GDM1 (cell line): ENCODE data around the gene SECISBP2.
A peak's percentile ranks its signal among the peaks of the same experiment; 100 is the strongest.
"Not testable (repeated sequence)": the region's sequence is repeated elsewhere in the genome, so short reads cannot be mapped to it uniquely, and the experiment has no call there.

ENCODE experiments used
- DNase-seq: peaks from one replicate; lab custom pipeline; 2025; lab: John Stamatoyannopoulos, UW

Gene SECISBP2

DNA sequence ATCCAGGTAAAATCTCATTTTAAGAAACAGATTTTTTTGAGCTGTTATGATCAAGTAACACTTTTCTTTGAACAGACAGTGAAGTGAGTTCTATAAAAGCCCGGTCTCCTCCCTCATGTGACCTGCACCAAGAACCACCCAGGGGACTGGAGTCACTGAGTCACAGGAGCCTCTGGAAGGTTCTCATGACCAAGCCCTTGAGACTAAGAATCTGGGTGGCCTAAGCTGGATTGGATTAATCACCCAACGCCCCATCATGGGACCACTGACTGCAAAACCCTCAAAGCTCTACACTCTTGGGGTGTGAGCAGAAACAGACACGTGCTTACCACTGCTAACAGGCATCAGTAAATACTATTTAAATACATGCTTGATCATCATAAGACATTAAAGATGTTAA, 48.4 kb downstream of the SECISBP2 start:
- DNase-seq, result no peak

DNA sequence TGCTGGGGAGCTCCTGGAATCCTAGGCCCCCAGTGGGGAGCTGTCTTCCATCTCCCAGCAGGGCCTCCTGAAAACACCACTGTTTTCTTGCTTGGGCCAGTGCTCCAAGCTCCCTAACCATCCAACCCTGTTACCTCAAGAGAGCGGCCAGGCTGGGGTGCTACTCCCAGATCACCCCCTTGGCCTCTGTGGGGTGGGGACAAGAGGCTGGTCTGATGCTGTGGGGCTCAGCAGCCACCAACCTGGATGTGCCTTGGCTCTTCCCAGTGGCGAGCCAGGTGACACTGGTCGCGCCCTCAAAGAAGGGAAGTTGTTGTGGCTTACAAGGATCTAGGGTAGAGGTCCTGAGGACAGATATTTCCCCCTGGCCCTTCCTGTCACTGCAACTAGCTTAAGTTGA, 49.0 kb downstream of the SECISBP2 start:
- no peak for DNase-seq

DNA sequence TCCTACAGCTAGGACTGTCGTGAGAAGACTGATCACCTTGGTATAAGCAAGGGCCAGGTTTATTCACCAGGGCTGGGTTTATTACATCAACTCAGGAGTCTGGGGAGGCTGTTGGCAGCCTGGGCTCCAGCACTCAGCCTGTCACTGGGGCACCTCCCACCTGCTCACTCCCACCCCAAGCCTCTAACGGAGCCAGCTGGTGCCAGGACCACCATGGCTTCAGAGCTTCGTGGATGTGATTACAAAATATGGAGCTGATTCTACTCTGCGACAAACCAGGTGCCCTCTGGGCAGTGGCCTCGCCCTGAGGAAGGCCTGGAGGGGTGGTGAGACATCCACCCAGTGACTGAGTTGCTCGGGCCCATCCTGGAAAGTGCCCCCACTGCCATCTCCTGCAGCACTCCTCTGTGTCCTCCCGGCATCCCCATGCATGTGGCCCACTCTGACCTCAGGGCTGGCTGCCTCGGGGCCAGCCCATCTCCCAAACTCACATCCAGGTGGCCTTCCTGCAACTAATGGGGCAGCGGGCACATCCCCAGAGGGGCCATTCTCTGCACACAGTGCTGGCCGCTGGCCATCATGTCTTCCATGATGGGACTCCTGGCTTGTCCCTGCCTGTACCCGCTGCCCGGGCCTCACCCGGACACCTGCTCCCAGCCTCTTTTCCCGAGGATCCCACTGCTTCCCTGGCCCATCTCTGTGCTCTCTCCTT, 49.6 kb downstream of the SECISBP2 start:
- no peak for DNase-seq

DNA sequence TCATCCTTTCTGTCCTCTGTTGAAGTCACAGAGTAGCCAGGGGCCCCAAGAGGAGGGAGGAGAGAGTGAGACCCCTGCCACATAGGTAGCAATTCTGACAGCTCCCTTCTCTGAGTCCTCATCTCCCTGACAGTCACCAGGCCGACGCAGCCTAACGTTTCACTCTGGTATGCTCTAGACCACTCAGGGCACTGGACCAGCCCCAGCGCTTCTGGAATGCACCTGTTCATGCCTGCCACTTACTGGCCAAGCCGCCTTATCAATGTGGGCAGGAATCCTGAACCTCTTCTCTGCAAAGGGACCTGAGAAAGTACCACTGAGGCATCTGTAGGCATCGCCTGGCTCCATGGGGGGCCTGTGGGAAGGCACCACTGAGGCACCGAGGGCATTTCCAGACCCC, 50.2 kb downstream of the SECISBP2 start:
- no peak for DNase-seq

DNA sequence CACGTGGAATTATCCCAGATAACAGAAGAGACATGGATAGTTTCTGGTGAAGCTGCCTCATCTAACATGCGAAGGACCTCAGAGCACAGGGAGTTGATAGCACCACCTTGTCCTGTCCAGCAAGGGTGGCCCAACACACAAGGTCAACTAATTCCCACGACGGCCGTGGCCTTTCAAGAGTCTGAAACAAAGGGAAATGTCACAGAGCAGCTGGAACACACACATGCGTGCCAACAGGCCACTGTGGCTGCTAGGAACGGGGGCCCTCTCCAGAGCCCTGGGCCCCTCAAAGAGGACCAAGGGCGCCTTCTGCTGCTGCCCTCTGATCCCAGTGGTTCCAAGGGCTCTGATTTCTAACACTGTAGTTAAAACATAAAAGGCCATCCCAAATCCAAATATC, 50.7 kb downstream of the SECISBP2 start:
- DNase-seq, result no peak

DNA sequence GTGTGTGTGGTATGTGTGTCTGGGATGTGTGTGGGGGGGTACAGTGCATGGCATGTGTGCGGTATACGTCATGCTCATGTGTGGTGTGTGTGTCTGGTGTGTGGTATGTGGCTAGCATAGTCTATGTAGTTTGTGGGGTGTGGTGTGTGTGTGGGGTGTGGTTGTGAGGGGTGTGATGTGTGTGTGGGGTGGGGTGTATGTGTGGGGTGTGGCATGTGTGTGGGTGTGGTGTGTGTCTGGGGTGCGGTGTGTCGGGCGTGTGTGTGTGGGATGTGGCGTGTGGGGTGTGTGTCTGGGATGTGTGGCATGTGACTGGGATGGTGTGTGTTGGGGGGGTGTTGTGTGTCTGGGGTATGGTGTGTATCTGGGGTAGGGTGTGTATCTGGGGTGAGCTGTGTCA, 52.3 kb downstream of the SECISBP2 start:
- DNase-seq, result no peak

DNA sequence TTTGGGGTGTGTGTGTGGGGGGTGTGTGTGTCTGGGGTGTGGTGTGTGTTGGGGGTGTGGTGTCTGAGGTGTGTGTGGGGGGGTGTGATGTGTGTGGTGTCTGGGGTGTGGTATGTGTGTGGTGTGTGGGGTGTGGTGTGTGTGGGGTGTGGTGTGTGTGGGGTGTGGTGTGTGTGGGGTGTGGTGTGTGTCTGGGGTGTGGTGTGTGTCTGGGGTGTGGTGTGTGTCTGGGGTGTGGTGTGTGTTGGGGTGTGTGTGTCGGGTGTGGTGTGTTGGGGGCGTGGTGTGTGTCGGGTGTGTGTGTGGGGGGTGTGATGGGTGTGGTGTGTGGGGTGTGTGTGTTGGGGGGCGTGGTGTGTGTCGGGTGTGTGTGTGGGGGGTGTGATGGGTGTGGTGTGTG, 53.5 kb downstream of the SECISBP2 start:
- not testable (repeated sequence) for DNase-seq

DNA sequence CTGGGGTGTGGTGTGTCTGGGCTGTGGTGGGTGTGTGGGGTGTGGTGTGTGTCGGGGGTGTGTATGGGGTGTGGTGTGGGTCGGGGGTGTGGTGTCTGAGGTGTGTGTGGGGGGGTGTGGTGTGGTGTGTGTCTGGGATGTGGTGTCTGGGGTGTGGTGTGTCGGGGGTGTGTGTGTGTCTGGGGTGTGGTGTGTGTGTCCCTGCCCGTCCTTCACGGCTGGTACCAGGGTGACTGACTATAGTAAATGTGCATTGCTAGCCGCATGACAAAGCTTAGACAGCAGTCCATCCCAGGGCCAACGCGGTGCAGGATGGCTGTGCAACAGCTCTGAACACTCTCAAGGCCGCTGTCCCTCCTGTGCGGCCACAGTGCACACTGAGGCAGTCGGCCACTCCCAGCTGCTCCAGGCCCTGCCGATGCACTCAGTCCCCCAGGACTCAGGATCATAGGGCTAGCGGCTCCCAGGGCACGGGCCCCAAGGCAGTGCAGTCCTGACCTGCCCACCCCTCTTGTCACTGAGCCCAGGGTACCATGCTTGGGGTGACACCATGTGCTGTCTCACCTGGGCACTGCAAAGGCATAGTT, 54.0 kb downstream of the SECISBP2 start:
- no peak for DNase-seq

DNA sequence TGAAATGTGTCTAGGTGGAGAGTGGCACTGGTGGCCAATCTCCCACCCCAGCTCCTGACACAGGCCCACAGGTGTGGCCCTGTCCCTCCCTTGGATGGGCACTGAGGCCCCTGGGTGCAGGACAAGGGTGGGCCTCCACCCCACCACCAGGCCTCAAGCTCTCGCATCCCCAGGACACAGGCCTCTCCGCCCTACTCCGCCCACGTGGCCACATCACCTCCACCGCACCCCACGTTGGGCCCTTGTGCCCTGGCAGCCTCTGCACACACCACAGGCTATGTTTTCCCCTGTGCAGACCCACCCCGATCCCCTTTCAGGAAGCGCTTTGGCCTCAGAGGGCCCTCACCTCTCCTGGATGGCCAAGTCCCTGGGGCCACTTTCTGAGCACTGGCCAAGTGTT, 54.7 kb downstream of the SECISBP2 start:
- DNase-seq, result no peak

DNA sequence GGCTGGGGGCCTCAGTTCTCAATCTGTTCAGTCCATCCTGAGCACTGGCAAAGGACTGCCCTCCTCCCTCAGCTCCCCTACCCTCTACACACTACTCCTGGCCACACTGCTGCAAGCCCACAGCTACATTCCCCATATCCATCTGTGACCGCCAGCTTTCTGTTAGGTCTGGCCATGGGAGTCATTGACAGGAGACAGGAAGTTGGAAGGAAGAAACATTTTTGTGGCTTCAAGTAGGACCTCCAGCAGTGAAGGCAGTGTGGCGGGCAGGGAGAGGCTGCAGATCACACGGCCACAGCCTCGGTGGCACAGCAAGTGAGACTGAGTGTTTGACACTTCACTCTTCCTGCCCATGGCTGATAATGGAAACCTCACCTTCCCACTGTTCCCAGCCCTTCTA, 55.9 kb downstream of the SECISBP2 start:
- no peak for DNase-seq

DNA sequence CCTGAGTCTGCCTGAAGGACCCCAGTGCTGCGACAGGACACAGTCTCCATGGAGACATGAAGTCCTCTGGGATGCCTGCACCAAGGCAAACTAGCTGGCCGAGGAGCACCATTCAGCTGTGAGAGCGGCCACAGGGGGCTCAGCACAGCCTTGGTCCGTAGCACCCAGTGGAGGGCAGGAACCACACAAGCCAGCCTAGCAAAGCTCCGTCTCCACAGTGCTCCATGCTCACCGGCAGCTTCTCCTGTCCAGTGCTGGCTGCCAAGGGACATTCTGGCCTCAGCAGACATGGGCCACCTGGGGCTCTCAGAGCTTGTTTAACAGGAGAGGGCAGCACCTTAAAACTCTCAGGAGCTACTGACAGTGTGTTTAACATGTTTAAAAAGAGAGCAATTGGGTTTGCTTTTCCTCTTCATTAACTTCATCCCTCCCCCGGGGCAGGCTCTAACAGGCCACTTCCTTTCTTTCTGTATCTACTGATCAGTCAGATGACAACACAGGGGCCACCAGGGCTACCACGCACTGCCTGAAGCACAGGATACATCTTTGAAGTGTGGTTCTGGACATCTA, 57.0 kb downstream of the SECISBP2 start:
- peak; percentile 22 for DNase-seq

DNA sequence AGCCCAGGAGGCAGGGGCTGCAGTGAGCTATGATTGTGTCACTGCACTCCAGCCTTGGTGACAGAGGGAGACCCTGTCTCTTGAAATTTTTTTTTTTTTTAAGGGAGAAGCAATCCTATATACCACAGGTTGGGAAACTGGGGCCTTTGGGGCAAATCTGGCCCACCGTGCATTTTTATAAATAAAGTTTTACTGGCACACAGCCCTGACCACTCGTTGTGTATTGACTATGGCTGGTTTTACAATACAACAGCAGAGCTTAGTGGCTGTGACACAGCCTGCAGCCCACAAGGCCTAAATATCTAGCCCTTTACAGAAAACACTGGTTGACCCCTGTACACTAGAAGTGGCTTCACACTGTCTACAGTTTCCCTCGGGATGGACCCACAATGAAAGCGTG, 58.0 kb downstream of the SECISBP2 start:
- DNase-seq, result no peak

DNA sequence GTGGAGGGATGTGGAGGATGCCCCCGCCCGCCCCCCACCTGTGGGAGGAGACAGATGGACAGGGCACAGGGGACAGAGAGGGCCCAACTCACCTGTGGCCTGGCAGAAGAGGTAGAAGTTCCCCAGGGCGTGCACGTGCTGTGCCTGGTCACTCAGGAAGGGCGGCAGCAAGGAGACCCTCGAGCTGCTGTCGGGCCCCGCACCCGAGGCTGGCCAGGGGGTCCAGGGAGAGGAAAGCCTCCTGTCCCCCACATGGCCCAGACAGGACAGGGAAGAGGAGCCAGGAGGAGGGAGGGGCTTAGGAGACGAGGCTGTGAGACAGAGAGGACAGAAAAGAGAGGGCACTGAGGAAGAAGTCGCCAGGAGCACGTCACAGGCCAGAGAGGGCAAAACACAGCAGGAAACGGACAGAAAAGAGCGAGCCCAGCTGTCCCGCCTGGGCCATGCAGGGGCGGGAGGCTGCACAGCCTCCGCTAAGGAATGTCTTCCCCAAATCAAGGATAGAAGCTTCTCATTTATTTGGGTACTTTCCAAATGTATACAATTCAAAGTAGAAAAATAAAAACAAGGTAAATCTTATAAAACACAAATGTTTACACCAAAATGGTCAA, 58.5 kb downstream of the SECISBP2 start:
- no peak for DNase-seq

DNA sequence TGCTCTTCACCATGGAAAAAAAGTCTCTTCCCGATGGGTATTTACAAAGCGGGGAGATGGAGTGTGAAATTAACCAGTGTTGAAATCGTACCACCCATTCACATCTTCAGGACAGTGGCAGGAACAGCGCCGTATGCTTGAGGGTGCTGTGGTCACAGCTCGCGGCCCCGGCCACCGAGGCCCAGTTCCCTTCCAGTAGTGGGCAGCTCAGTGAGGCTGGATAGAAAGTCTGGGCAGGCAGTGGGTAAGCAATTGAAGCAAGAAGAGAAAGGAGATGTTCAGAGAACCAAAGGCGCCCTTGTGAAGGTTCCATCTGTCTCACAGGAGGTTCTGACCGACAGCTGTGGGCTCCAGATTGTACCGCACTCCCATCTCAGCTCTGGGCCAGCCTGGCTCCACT, 59.1 kb downstream of the SECISBP2 start:
- DNase-seq, result no peak

DNA sequence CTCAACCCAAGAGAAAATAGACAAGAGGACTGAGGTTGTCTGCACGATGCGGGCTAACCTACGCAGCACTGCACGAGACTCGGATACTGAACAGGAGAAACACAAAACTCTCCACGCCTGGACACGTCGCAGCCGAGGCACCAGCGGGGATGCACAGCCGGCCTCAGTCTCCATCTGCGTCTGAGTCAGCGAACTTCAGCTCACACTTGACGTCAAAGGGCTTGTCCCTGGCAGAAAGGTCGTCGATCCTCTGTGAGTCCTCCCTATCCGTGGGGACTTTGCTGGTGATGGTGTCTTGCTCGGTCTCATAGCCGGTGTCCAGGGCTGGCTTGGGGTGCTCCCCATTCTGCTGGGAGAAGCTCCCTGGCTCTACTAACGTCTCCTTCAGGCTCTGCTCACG, 60.2 kb downstream of the SECISBP2 start:
- DNase-seq, result no peak

DNA sequence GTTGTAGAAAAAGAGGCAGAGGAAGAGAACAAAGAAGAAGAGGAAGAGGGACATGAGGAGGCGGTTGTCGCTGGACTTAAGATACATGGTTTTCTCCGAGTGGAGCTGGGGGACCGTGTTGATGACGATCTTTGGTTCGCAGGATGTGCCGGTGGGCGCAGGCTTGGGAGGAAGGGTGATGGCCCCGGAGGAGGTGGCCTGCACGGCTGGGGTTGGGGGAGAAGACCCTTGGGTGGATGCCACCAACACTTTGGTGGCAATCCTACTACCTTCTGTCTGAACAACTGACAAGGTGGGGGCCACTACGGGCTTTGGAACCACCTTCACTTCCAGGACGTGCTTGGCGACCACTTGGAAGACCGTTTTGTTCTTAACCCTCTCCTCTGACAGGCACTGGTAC, 60.7 kb downstream of the SECISBP2 start:
- DNase-seq, result no peak

DNA sequence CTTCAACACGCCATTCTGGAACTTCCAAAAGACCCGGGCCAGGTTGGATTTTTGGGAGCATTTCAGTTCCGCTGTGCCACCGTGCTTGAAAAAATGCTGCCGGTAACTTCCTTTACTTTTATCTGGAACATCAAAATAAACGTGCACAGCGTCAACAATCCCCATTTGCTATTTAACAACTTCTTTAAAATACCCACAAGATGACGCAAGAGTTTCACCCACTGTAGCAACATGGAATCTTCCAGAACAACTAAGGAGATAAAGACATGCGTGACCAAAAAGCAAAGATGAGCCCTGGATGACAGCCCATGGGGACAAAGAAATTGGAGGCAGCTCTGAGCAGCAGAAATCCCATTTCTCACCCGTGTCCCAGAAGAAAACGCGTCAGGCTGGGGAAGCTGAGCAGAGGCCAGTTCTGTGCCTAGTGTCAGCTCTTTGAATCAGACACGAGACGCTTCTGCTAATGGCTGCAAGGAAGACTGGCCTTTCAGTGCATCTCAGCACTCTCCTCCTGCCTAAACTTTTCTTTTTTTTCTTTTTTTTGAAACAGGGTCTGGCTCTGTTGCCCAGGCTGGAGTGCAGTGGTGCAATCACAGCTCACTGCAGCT, 61.3 kb downstream of the SECISBP2 start:
- no peak for DNase-seq

DNA sequence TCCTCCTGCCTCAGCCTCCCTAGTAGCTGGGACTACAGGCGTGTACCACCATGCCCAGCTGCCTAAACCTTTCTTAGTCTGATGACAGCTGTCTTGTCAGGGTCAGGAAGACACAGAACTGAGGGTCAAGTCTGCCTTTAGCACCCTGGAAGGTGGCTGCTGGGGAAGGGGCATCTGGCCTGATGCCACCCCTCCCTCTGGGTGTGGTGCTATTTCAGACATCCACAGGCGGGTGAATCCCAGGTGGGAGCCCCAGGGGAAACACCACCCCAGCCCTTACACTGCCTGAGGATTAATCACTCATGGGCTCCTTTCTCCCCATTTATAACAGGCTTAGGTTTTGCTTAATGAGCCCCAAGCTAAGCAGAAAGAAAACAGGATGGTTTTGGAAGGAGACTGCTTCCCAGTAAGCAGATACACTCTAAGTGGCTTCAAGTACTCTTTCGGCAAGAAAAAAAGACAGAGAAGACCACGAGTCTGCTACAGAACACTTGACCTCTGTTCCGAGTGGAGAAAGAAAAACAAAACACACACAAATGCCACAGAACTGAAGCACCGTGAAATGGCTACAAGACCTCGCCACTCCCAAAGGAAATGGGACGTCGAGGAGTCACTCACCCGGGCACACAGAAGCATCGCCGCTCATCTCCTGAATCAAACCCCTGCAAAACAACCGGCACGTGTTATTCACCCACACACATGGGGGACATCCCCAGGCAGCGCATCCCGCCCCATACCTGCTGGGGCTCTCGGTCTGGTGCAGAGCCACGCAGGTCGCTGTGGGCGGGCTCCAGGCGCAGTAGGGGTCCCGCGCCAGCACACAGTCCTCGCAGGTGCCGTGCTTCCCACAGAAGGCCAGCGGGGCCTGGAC, 62.4 kb downstream of the SECISBP2 start:
- no peak for DNase-seq

DNA sequence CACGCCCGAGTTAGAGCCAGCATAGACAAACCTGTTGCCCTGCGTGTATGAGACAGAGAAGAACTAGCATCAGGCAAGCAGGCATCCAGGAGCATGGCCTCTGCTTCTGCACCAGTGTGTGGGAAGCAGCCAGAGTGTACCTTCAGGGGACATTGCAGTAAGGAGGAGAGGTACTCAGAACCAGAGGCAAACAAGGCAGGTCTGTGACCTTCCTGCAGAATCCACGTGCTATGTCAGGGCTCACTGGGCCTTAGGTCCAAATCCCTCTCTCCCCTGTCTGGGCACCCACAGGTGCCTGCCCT, 63.0 kb downstream of the SECISBP2 start:
- DNase-seq, result no peak

DNA sequence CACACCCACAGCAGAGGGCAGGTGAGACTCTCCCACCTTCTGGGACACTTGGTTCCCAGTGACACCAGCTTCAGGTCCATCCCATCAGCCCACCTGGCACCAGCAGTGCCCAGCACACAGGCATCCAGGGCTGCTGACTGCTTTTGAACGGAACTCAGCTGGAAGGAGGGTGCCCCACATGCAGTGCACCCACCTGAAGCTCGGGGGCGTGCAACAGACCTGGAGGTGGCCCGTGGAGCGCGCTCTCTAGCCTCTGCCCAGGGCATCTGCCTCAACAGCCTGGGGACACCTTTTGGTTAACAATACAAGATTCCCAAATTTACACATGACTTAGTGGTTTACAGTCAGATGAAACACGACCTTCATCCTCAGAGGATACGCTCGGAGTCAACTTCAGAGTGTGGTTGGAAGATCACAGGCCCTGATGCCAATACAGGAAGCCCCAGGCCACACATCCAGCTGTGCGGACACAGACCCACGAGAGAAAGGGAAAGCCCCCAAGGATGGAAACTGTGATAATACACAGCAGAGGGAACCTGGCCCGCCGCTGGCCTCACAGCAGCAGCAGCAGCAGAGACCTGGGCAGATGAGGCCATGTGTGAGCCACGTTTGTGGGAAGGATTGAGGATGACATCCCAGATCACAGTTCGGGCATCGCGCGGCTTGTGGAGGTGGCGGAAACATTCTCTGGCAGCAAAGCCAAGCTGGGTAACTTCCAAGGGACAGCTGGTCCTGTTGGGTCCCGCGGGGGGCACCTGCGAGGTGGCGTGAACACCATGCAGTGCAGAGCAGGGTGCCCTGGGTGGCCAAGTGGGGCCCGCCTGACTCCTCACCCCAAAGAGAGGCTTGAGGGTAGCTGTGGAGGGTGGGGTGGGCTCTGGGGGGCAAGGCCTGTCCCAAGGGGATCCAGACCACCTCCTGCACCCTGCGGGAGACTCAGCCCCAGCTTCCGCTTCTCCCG, 64.0 kb downstream of the SECISBP2 start:
- no peak for DNase-seq
